HepG2 (cell line): ENCODE data around the gene HSF2BP. TPM values are rescaled to one million over a fixed set of nuclear protein-coding genes. Genes with fewer than 3 reads are reported as not detected.

Experiments
- ARID5B ChIP-seq: IDR thresholded peaks from 2 replicates; pipeline ENCODE4 v1.4.0; 2020; ENCODE audit warnings: mild to moderate bottlenecking, missing genetic modification reagents
- ATF4 ChIP-seq, 2 experiments: fragments of 450-650 bp in 1 of 2; sonication (generic) in 1 of 2; formaldehyde crosslinking; IDR thresholded peaks; 2 replicates each; pipeline versions ENCODE4 v1.5.0 to v1.8.0; 2020 to 2022; ENCODE audit warnings: mild to moderate bottlenecking in 1 of 2, missing genetic modification reagents in 1 of 2
- FOXO1 ChIP-seq: sonication (generic); formaldehyde crosslinking; IDR thresholded peaks from 2 replicates; pipeline ENCODE4 v1.4.0; 2020; ENCODE audit warnings: missing genetic modification reagents
- GRHL1 ChIP-seq: sonication (generic); formaldehyde crosslinking; conservative IDR thresholded peaks from 2 replicates; pipeline ENCODE4 v1.8.0; 2022; ENCODE audit warnings: missing genetic modification reagents
- GTF2F1 ChIP-seq: fragments of 150-350 bp; IDR thresholded peaks from 2 replicates; pipeline ENCODE4 v1.6.1; 2014; ENCODE audit warnings: low read length
- HDAC2 ChIP-seq: sonication (generic); formaldehyde crosslinking; IDR thresholded peaks from 2 replicates; pipeline ENCODE4 v1.4.0; 2020; ENCODE audit warnings: missing genetic modification reagents
- HIVEP1 ChIP-seq: sonication (generic); formaldehyde crosslinking; IDR thresholded peaks from 2 replicates; pipeline ENCODE4 v1.4.0; 2020; ENCODE audit warnings: mild to moderate bottlenecking, missing genetic modification reagents
- ISL2 ChIP-seq: sonication (generic); formaldehyde crosslinking; IDR thresholded peaks from 2 replicates; pipeline ENCODE4 v1.5.0; 2020; ENCODE audit warnings: missing genetic modification reagents
- ISX ChIP-seq: sonication (generic); formaldehyde crosslinking; conservative IDR thresholded peaks from 2 replicates; pipeline ENCODE4 v1.5.0; 2020; ENCODE audit warnings: missing genetic modification reagents
- NCOA1 ChIP-seq: sonication (generic); formaldehyde crosslinking; IDR thresholded peaks from 2 replicates; pipeline ENCODE4 v1.9.0; 2021; ENCODE audit warnings: missing genetic modification reagents
- NFYB ChIP-seq: sonication (generic); formaldehyde crosslinking; IDR thresholded peaks from 2 replicates; pipeline ENCODE4 v1.4.0; 2020; ENCODE audit warnings: missing genetic modification reagents
- ONECUT2 ChIP-seq: sonication (generic); formaldehyde crosslinking; IDR thresholded peaks from 2 replicates; pipeline ENCODE4 v1.4.0; 2020; ENCODE audit warnings: missing genetic modification reagents
- PCBP2 ChIP-seq: fragments of 200-400 bp; formaldehyde crosslinking; optimal IDR thresholded peaks from 2 replicates; pipeline ENCODE3; 2018; ENCODE audit warnings: low read length, low read depth; ENCODE audit not compliant: poor library complexity, severe bottlenecking
- POLR2AphosphoS2 ChIP-seq: IDR thresholded peaks from 2 replicates; pipeline ENCODE4 v1.6.1; 2011; ENCODE audit warnings: low read depth, low read length, improper control_type of control experiment
- SCMH1 ChIP-seq: sonication (generic); formaldehyde crosslinking; IDR thresholded peaks from 2 replicates; pipeline ENCODE4 v1.9.0; 2021; ENCODE audit warnings: missing genetic modification reagents, mild to moderate bottlenecking, borderline replicate concordance
- SMYD3 ChIP-seq: sonication (generic); formaldehyde crosslinking; IDR thresholded peaks from 2 replicates; pipeline ENCODE4 v1.8.1; 2023; ENCODE audit warnings: mild to moderate bottlenecking, missing genetic modification reagents
- SNAI1 ChIP-seq: sonication (generic); formaldehyde crosslinking; IDR thresholded peaks from 2 replicates; pipeline ENCODE4 v1.5.0; 2020; ENCODE audit warnings: mild to moderate bottlenecking, missing genetic modification reagents, borderline replicate concordance
- SRF ChIP-seq: IDR thresholded peaks from 2 replicates; pipeline ENCODE4 v1.6.1; 2011; ENCODE audit warnings: mild to moderate bottlenecking, low read depth, low read length, moderate library complexity
- TBP ChIP-seq: sonication (generic); formaldehyde crosslinking; IDR thresholded peaks from 2 replicates; pipeline ENCODE4 v1.5.0; 2020; ENCODE audit warnings: missing genetic modification reagents
- U2AF1 ChIP-seq: fragments of 200-400 bp; formaldehyde crosslinking; optimal IDR thresholded peaks from 2 replicates; pipeline ENCODE3; 2017; ENCODE audit warnings: mild to moderate bottlenecking, low read depth, low read length
- ZFP91 ChIP-seq: sonication (generic); formaldehyde crosslinking; IDR thresholded peaks from 2 replicates; pipeline ENCODE4 v1.9.0; 2022; ENCODE audit warnings: missing genetic modification reagents, mild to moderate bottlenecking, borderline replicate concordance
- ZNF335 ChIP-seq: sonication (generic); formaldehyde crosslinking; IDR thresholded peaks from 2 replicates; pipeline ENCODE4 v1.4.0; 2020; ENCODE audit warnings: missing genetic modification reagents
- ZNF589 ChIP-seq: sonication (generic); formaldehyde crosslinking; conservative IDR thresholded peaks from 2 replicates; pipeline ENCODE4 v1.8.0; 2022; ENCODE audit warnings: mild to moderate bottlenecking, moderate library complexity, missing genetic modification reagents
- polyA plus RNA-seq, 8 experiments: library from polyadenylated mRNA; depleted of rRNA in 3 of 8; stranded (reverse) in 7 of 8; unstranded in 1 of 8; fragments of >200 nt; fragmentation: Illumina TruSeq in 4 of 8; extraction: Trizol in 4 of 8; gene quantifications; 2 replicates each; pipeline versions ENCODE4 v1.2.1 to v1.2.3, GENCODE V29; 2011 to 2016; ENCODE audit warnings: low read depth in 4 of 8, missing spikeins in 1 of 8, mixed read lengths in 1 of 8; ENCODE audit not compliant: insufficient read depth in 1 of 8
- total RNA-seq, 5 experiments: library from RNA; depleted of rRNA; stranded (reverse); fragments of >200 nt; fragmentation: Illumina TruSeq; extraction: Trizol; gene quantifications; 2 replicates each; pipeline ENCODE4 v1.2.3, GENCODE V29; 2016; ENCODE audit warnings: low read depth in 1 of 5

Gene HSF2BP
- total and polyA plus RNA-seq, 2 of the 13 experiments (the other 11 are each of a cell fraction or from before 2014, with no cell fraction given), result 0.67 to 2.2 TPM

GRCh38 chr21:43609501-43610340 lies 49.6 kb downstream of the HSF2BP start (continued):
- no peak for TF ChIP-seq ATF4 (CRISPR knock-in tag; IDR thresholded peaks at IDR 0.05)
- TF ChIP-seq U2AF1, result no peak
- TF ChIP-seq NCOA1 (CRISPR knock-in tag), result no peak
- TF ChIP-seq ISX (CRISPR knock-in tag), result no peak
- TF ChIP-seq HDAC2 (CRISPR knock-in tag), result no peak; the same call in 1 of the 2 replicates
- TF ChIP-seq TBP (CRISPR knock-in tag), result no peak
- TF ChIP-seq GRHL1 (CRISPR knock-in tag), result no peak
- TF ChIP-seq SCMH1, result no peak
- TF ChIP-seq ARID5B (CRISPR knock-in tag), result peak; percentile 85
- no peak; the same call in 1 of the 2 replicates for TF ChIP-seq ZNF335 (CRISPR knock-in tag)
- TF ChIP-seq GTF2F1, result no peak
- no peak for TF ChIP-seq SMYD3 (CRISPR knock-in tag)
- no peak; the same call in 1 of the 2 replicates for TF ChIP-seq ZFP91 (CRISPR knock-in tag)
- TF ChIP-seq POLR2AphosphoS2, result no peak
- TF ChIP-seq PCBP2, result no peak
- peak; percentile 58; the same call in 1 of the 2 replicates for TF ChIP-seq ISL2
- TF ChIP-seq HIVEP1 (CRISPR knock-in tag), result no peak
- TF ChIP-seq FOXO1, result peak; percentile 92
- no peak for TF ChIP-seq SRF
- no peak for TF ChIP-seq ZNF589 (CRISPR knock-in tag)
- no peak for TF ChIP-seq SNAI1 (CRISPR knock-in tag)
- TF ChIP-seq ONECUT2 (CRISPR knock-in tag), result no peak
- TF ChIP-seq NFYB (CRISPR knock-in tag), result no peak
